ENCODE measurements around the gene AP1G1. TPM values are rescaled to one million over a fixed set of nuclear protein-coding genes. Genes with fewer than 3 reads are reported as not detected.

AP1G1 gene
- total and polyA plus RNA-seq, 10 of the 15 experiments (the other 5 are each of a cell fraction or from before 2014, with no cell fraction given) = 5.9 to 83.7 (median 47.8) TPM

DNA sequence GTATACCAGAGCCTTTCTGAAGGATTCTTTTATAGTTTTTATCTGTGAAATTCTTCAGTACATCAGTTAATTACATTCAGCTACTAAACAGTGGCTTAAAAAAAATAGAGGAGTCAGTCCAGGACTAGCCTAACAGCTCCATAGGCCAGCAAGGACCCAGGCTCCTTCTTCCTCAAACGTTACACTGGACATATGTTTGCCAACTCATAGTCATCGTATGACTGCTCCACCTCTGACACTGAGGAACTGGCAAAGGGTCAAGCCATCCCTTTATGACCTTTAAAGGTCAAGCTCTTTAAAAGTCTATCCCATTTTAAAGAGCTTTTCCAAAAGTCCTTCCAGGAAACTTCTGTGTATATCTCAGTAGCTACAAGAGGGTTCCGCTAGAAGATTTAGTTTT is 120.8 kb downstream of the AP1G1 start:
- Histone ChIP-seq H3K36me3 (ENCODE audit: control insufficient read depth in 2 of 2, insufficient read depth in 2 of 2, low read length in 1 of 2) (peaks cover 0 to 3% of the 10 kb centered on the region in 2 experiments; a peak in 1 of 4 replicates), H3K9me3 (replicated peaks; ENCODE audit: control insufficient read depth, insufficient read depth, low read length) (no peaks in the 10 kb centered on the region), H2AFZ (ENCODE audit: control insufficient read depth, low read depth, low read length) (no peak overlapping the region), H3K4me3 (no peak overlapping the region), H3K27ac (ENCODE audit: control insufficient read depth, insufficient read depth) (no peak overlapping the region), H4K20me1 (ENCODE audit: control insufficient read depth, insufficient read depth) (no peaks in the 10 kb centered on the region), H3K27me3 (replicated peaks in 1 of 2; ENCODE audit: control insufficient read depth in 2 of 2, insufficient read depth in 2 of 2, low read length in 1 of 2) (no peaks in the 10 kb centered on the region), H3K79me2 (ENCODE audit: control insufficient read depth, insufficient read depth, low read length) (no peaks in the 10 kb centered on the region), H3K9ac (ENCODE audit: control insufficient read depth, insufficient read depth, low read length) (no peak overlapping the region), H3K4me1 (ENCODE audit: control insufficient read depth, insufficient read depth, low read length) (no peaks in the 10 kb centered on the region), H3K4me2 (ENCODE audit: control insufficient read depth, insufficient read depth) (no peak overlapping the region)
- RAD21 ChIA-PET (ENCODE audit: unreplicated experiment) = no interaction called here
- TF ChIP-seq NR2C1 (IDR thresholded peaks at IDR 0.05) (no peak), ZSCAN29 (IDR thresholded peaks at IDR 0.05) (no peak), PBX3 (IDR thresholded peaks at IDR 0.05; ENCODE audit: insufficient replicate concordance, low read depth, low read length) (no peak), RAD51 (IDR thresholded peaks at IDR 0.05) (no peak), NR2C2 (IDR thresholded peaks at IDR 0.05; ENCODE audit: borderline replicate concordance, control insufficient read depth, insufficient read length, low read depth) (no peak), HDGF (IDR thresholded peaks at IDR 0.05) (no peak), YY1 (IDR thresholded peaks at IDR 0.05; ENCODE audit: low read depth, low read length) (no peak), NR2F1 (conservative IDR thresholded peaks at IDR 0.05) (no peak), RCOR1 (conservative IDR thresholded peaks at IDR 0.05; ENCODE audit: low read depth, low read length) (no peak), RFX5 (IDR thresholded peaks at IDR 0.05; ENCODE audit: low read depth, low read length) (no peak), MAX (IDR thresholded peaks at IDR 0.05; ENCODE audit: low read depth, low read length) (no peak), MLLT1 (IDR thresholded peaks at IDR 0.05) (no peak), CHD1 (IDR thresholded peaks at IDR 0.05; ENCODE audit: low read depth, low read length) (no peak), BCLAF1 (IDR thresholded peaks at IDR 0.05) (no peak), ZNF217 (IDR thresholded peaks at IDR 0.05) (no peak), ZNF384 (IDR thresholded peaks at IDR 0.05; ENCODE audit: borderline replicate concordance, low read depth, low read length) (no peak), HDAC6 (IDR thresholded peaks at IDR 0.05; ENCODE audit: unreplicated experiment) (no peak)
- TF ChIP-seq, protein P1, sequence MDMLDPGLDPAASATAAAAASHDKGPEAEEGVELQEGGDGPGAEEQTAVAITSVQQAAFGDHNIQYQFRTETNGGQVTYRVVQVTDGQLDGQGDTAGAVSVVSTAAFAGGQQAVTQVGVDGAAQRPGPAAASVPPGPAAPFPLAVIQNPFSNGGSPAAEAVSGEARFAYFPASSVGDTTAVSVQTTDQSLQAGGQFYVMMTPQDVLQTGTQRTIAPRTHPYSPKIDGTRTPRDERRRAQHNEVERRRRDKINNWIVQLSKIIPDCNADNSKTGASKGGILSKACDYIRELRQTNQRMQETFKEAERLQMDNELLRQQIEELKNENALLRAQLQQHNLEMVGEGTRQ (IDR thresholded peaks at IDR 0.05; ENCODE audit: borderline replicate concordance, low read depth, low read length) = no peak
- intact Hi-C loops (cut with micrococcal nuclease; ENCODE audit: unreplicated experiment) = loop anchor here (10.0 kb wide), 1 partner anchor 277 kb away; no protein-coding TSS in a partner anchor
- no TSS peak for BruUV-seq (replicated peaks)
- no peak for FAIRE-seq
- CTCF ChIA-PET = interaction anchor here (0.8 kb wide), 1 partner anchor 29 kb away, joined by 3 read pairs; no protein-coding TSS in a partner anchor
- 78% methylated on average over 3 of the region's 3 CpGs for WGBS (ENCODE audit: insufficient coverage, insufficient replicate concordance, low lambda C conversion rate, missing lambda C conversion rate)
- no peak for ATAC-seq
- no peak for DNase-seq (ENCODE audit: low read depth, low spot score)
- POLR2A ChIA-PET = no interaction called here
- in situ Hi-C loops (cut with MboI) = no loop called here
- SMC1A ChIA-PET (ENCODE audit: uncharacterized antibody, unreplicated experiment) = interaction anchor here (1.1 kb wide), 1 partner anchor 11 kb away, joined by 4 read pairs; no protein-coding TSS in a partner anchor
